ENCODE measurements around the gene LBX1. TPM values are rescaled to one million over a fixed set of nuclear protein-coding genes. Genes with fewer than 3 reads are reported as not detected.

Gene LBX1
- total RNA-seq, 1 donor from 2014 or later = not detected

- H3K4me1 Mint-ChIP-seq = peaks cover 12% of the 10 kb centered on the region
- peaks cover 5% of the 10 kb centered on the region for H3K9me3 Mint-ChIP-seq
- H3K27me3 Mint-ChIP-seq (ENCODE audit: low read depth) = peaks cover 50% of the 10 kb centered on the region
- no peak overlapping the region for H3K4me3 Mint-ChIP-seq
- no peak for TF ChIP-seq CTCF (IDR thresholded peaks at IDR 0.05; ENCODE audit: unreplicated experiment)
- H3K36me3 Mint-ChIP-seq = peaks cover 3% of the 10 kb centered on the region
- H3K27ac Mint-ChIP-seq = no peak overlapping the region
- DNase-seq (ENCODE audit: low spot score in 2 of 2, unreplicated experiment in 2 of 2) = no peak
These were observed 27.1 kb upstream of the LBX1 start for GRCh38 chr10:101256387-101256786.

GRCh38 chr10:101250136-101250535, 20.9 kb upstream of the LBX1 start:
- H3K9me3 Mint-ChIP-seq = no peaks in the 10 kb centered on the region
- H3K27me3 Mint-ChIP-seq (ENCODE audit: low read depth) = peaks cover 79% of the 10 kb centered on the region
- no peaks in the 10 kb centered on the region for H3K36me3 Mint-ChIP-seq
- no peak overlapping the region for H3K27ac Mint-ChIP-seq
- no peak for DNase-seq (ENCODE audit: low spot score in 2 of 2, unreplicated experiment in 2 of 2)
- TF ChIP-seq CTCF (IDR thresholded peaks at IDR 0.05; ENCODE audit: unreplicated experiment) = no peak
- no peak overlapping the region for H3K4me3 Mint-ChIP-seq
- no peaks in the 10 kb centered on the region for H3K4me1 Mint-ChIP-seq

- Mint-ChIP-seq H3K36me3 (no peaks in the 10 kb centered on the region), H3K27me3 (ENCODE audit: low read depth) (peaks cover 78% of the 10 kb centered on the region), H3K9me3 (no peaks in the 10 kb centered on the region), H3K4me1 (peaks cover 4% of the 10 kb centered on the region), H3K4me3 (no peak overlapping the region), H3K27ac (no peak overlapping the region)
- no peak for TF ChIP-seq CTCF (IDR thresholded peaks at IDR 0.05; ENCODE audit: unreplicated experiment)
- DNase-seq (ENCODE audit: low spot score in 2 of 2, unreplicated experiment in 2 of 2) = no peak
These were observed 19.9 kb upstream of the LBX1 start for GRCh38 chr10:101249171-101249581.

GRCh38 chr10:101246639-101247038, 17.4 kb upstream of the LBX1 start:
- peaks cover 6% of the 10 kb centered on the region for H3K4me1 Mint-ChIP-seq
- TF ChIP-seq CTCF (IDR thresholded peaks at IDR 0.05; ENCODE audit: unreplicated experiment) = no peak
- H3K36me3 Mint-ChIP-seq = no peaks in the 10 kb centered on the region
- H3K27me3 Mint-ChIP-seq (ENCODE audit: low read depth) = peaks cover 87% of the 10 kb centered on the region
- H3K9me3 Mint-ChIP-seq = no peaks in the 10 kb centered on the region
- no peak overlapping the region for H3K27ac Mint-ChIP-seq
- no peak overlapping the region for H3K4me3 Mint-ChIP-seq
- no peak for DNase-seq (ENCODE audit: low spot score in 2 of 2, unreplicated experiment in 2 of 2)

- DNase-seq (ENCODE audit: low spot score in 2 of 2, unreplicated experiment in 2 of 2) = no peak
- H3K4me1 Mint-ChIP-seq = peaks cover 6% of the 10 kb centered on the region
- no peaks in the 10 kb centered on the region for H3K9me3 Mint-ChIP-seq
- H3K27ac Mint-ChIP-seq = no peak overlapping the region
- no peak for TF ChIP-seq CTCF (IDR thresholded peaks at IDR 0.05; ENCODE audit: unreplicated experiment)
- peaks cover 91% of the 10 kb centered on the region for H3K27me3 Mint-ChIP-seq (ENCODE audit: low read depth)
- no peaks in the 10 kb centered on the region for H3K36me3 Mint-ChIP-seq
- no peak overlapping the region for H3K4me3 Mint-ChIP-seq
These were observed 15.2 kb upstream of the LBX1 start for GRCh38 chr10:101244321-101245050.
